Keratinocyte (primary cell): ENCODE results near the gene CCNG2. TPM values are rescaled to one million over a fixed set of nuclear protein-coding genes. Genes with fewer than 3 reads are reported as not detected.

Source experiments
- DNase-seq: peaks from one replicate; pipeline ENCODE4 v3.0.0-alpha.2; 2011; ENCODE audit warnings: low read depth, missing footprints, low spot score
- FAIRE-seq: peaks from 2 replicates; lab custom pipeline; 2011; peaks lifted over from hg19 to GRCh38; lab: Jason Lieb, UNC
- H2AFZ ChIP-seq: 2 replicates; pipeline ENCODE4 v1.6.0; 2012; ENCODE audit warnings: low read length, control low read depth, inconsistent platforms; ENCODE audit not compliant: control insufficient read depth
- H3K27ac ChIP-seq: 2 replicates; pipeline ENCODE4 v1.5.1; 2011; ENCODE audit warnings: low read length; ENCODE audit not compliant: control insufficient read depth, insufficient read depth
- H3K27me3 ChIP-seq: 3 replicates; pipeline ENCODE4 v1.6.0; 2011; ENCODE audit warnings: low read length; ENCODE audit not compliant: control insufficient read depth, insufficient read depth; ENCODE audit errors: extremely low read depth
- H3K36me3 ChIP-seq, 2 experiments: 2 replicates in 1 of 2; 3 replicates in 1 of 2; pipeline ENCODE4 v1.5.1; 2011; ENCODE audit warnings: low read length in 2 of 2, mild to moderate bottlenecking in 1 of 2; ENCODE audit not compliant: control insufficient read depth in 2 of 2, insufficient read depth in 2 of 2; ENCODE audit errors: extremely low read depth in 1 of 2
- H3K4me1 ChIP-seq: 3 replicates; pipeline ENCODE4 v1.5.1; 2011; ENCODE audit warnings: low read length; ENCODE audit not compliant: control insufficient read depth, insufficient read depth; ENCODE audit errors: extremely low read depth
- H3K4me2 ChIP-seq: 3 replicates; pipeline ENCODE4 v1.6.0; 2011; ENCODE audit warnings: low read depth, low read length; ENCODE audit not compliant: control insufficient read depth, insufficient read depth; ENCODE audit errors: extremely low read depth
- H3K4me3 ChIP-seq, 3 experiments: fragments of 200-600 bp in 1 of 3; sonication (generic) in 1 of 3; 2 replicates in 2 of 3; 3 replicates in 1 of 3; pipeline ENCODE4 v1.5.1; 2011 to 2016; ENCODE audit warnings: low read length in 3 of 3, mild to moderate bottlenecking in 3 of 3, control low read depth in 2 of 3, inconsistent platforms in 1 of 3, low read depth in 1 of 3, mixed read lengths in 1 of 3, mixed run types in 1 of 3, moderate library complexity in 1 of 3; ENCODE audit not compliant: control insufficient read depth in 2 of 3, insufficient read depth in 2 of 3; ENCODE audit errors: extremely low read depth in 1 of 3
- H3K79me2 ChIP-seq: 2 replicates; pipeline ENCODE4 v1.6.0; 2012; ENCODE audit warnings: low read length; ENCODE audit not compliant: control insufficient read depth, insufficient read depth
- H3K9ac ChIP-seq: 3 replicates; pipeline ENCODE4 v1.6.0; 2011; ENCODE audit warnings: low read length; ENCODE audit not compliant: control insufficient read depth, insufficient read depth; ENCODE audit errors: extremely low read depth
- H3K9me1 ChIP-seq: 3 replicates; pipeline ENCODE4 v1.6.0; 2011; ENCODE audit warnings: low read length; ENCODE audit not compliant: control insufficient read depth, insufficient read depth; ENCODE audit errors: extremely low read depth
- H3K9me3 ChIP-seq: 2 replicates; pipeline ENCODE4 v1.5.1; 2012; ENCODE audit warnings: low read depth, low read length; ENCODE audit not compliant: control insufficient read depth
- H4K20me1 ChIP-seq: 3 replicates; pipeline ENCODE4 v1.6.0; 2011; ENCODE audit warnings: low read length; ENCODE audit not compliant: control insufficient read depth, insufficient read depth; ENCODE audit errors: extremely low read depth
- CTCF ChIP-seq, 3 experiments: IDR thresholded peaks in 1 of 3; conservative IDR thresholded peaks in 1 of 3; optimal IDR thresholded peaks in 1 of 3; 2 replicates in 2 of 3; 3 replicates in 1 of 3; pipeline versions ENCODE3 to v1.5.1; 2011; ENCODE audit warnings: low read length in 3 of 3, mild to moderate bottlenecking in 3 of 3, moderate library complexity in 2 of 3, control low read depth in 1 of 3, inconsistent platforms in 1 of 3; ENCODE audit not compliant: insufficient read depth in 2 of 3; ENCODE audit errors: extremely low read depth in 1 of 3
- EZH2 ChIP-seq: IDR thresholded peaks from one replicate; pipeline ENCODE4 v1.6.1; 2012; ENCODE audit warnings: inconsistent platforms, mild to moderate bottlenecking, low read length, moderate library complexity
- dilution Hi-C: fragments of 300-500 bp; cut with MboI; formaldehyde crosslinking; loops from one replicate; pipeline ENCODE4 v1.7.0; 2020; ENCODE audit warnings: low sequenced_read_pairs; ENCODE audit not compliant: extremely low pct_ligation_motif_present
- polyA plus RNA-seq, 5 experiments: library from polyadenylated mRNA; depleted of rRNA in 3 of 5; stranded (reverse) in 3 of 5; stranded (forward) in 1 of 5; unstranded in 1 of 5; fragments of >200 nt; gene quantifications; 1 replicate in 1 of 5; 2 replicates in 3 of 5; 3 replicates in 1 of 5; pipeline versions ENCODE4 v1.2.1 to v1.2.3, GENCODE V29; 2011 to 2012; ENCODE audit warnings: missing spikeins in 2 of 5, low read depth in 1 of 5, low replicate concordance in 1 of 5

The CCNG2 gene
- polyA plus RNA-seq, 1 donor (not counting 4 experiments of a cell fraction or from before 2014, with no cell fraction given): 96.9 TPM

- Histone ChIP-seq H3K27ac (no peak overlapping the region), H3K36me3 (no peaks in the 10 kb centered on the region), H4K20me1 (no peaks in the 10 kb centered on the region), H3K9me3 (no peaks in the 10 kb centered on the region), H3K27me3 (no peaks in the 10 kb centered on the region), H3K4me3 (no peak overlapping the region), H3K9me1 (no peaks in the 10 kb centered on the region), H3K4me2 (no peak overlapping the region), H3K79me2 (no peaks in the 10 kb centered on the region), H3K4me1 (peaks cover 45% of the 10 kb centered on the region), H2AFZ (no peak overlapping the region), H3K9ac (no peak overlapping the region)
- TF ChIP-seq CTCF (optimal IDR thresholded peaks at IDR 0.05 in 1 of 3, IDR thresholded peaks at IDR 0.05 in 1 of 3, conservative IDR thresholded peaks at IDR 0.05 in 1 of 3; ENCODE audit: extremely low read depth in 1 of 3, insufficient read depth in 2 of 3, low read length in 3 of 3) (no peak), EZH2 (no peak)
- dilution Hi-C loops: no loop called here
- FAIRE-seq: no peak
- no peak for DNase-seq
Measured at GRCh38 chr4:77199276-77199675, 42.3 kb downstream of the CCNG2 start.

GRCh38 chr4:77199701-77200100 lies 42.7 kb downstream of the CCNG2 start:
- H3K79me2 ChIP-seq: no peaks in the 10 kb centered on the region
- no peak overlapping the region for H2AFZ ChIP-seq
- FAIRE-seq (no peak), DNase-seq (no peak)
- no peak overlapping the region for H3K4me2 ChIP-seq
- no peak overlapping the region for H3K27ac ChIP-seq
- no peaks in the 10 kb centered on the region for H4K20me1 ChIP-seq
- TF ChIP-seq CTCF (optimal IDR thresholded peaks at IDR 0.05 in 1 of 3, IDR thresholded peaks at IDR 0.05 in 1 of 3, conservative IDR thresholded peaks at IDR 0.05 in 1 of 3; ENCODE audit: extremely low read depth in 1 of 3, insufficient read depth in 2 of 3, low read length in 3 of 3): no peak
- no peak for TF ChIP-seq EZH2
- H3K4me1 ChIP-seq: peaks cover 45% of the 10 kb centered on the region
- H3K9me3 ChIP-seq: no peaks in the 10 kb centered on the region
- dilution Hi-C loops: no loop called here
- H3K27me3 ChIP-seq: no peaks in the 10 kb centered on the region
- no peak overlapping the region for H3K9ac ChIP-seq
- no peak overlapping the region for H3K4me3 ChIP-seq
- no peaks in the 10 kb centered on the region for H3K9me1 ChIP-seq
- no peaks in the 10 kb centered on the region for H3K36me3 ChIP-seq
